Activated T-cell treated with anti-CD3 and anti-CD28 coated beads, Interleukin-2, amount 50 U/mL, for 48 hours (primary cell): Measurements from ENCODE around the gene ATAD3C.
"Not testable (repeated sequence)": the region's sequence is repeated elsewhere in the genome, so short reads cannot be mapped to it uniquely, and the experiment has no call there.

ENCODE experiments used
- DNase-seq, 2 experiments: peaks; one replicate each; pipeline ENCODE4 v3.0.0-alpha.2; 2020

The ATAD3C gene

DNA sequence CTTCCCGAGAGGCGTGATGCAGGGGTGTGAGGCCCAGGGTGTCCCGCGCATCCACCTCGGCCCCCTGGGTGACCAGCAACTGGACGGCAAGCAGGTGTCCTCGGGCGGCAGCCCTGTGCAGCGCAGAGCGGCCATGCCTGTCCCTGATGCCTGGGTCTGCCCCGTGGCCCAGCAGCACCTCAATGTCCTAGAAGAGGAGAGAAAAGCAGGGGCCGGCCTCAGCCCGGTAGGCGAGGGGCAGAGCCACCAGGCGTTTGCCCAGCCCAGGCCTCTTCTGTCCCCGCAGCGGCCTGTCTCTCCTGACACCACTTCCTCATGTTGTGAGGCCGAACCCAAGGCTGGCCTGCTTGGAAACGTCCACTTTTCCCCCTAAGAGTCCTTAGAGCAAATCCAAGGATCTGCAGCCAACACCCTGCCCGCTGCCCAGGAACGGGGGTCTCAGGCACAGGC is 30.1 kb upstream of the ATAD3C start:
- no peak for DNase-seq

DNA sequence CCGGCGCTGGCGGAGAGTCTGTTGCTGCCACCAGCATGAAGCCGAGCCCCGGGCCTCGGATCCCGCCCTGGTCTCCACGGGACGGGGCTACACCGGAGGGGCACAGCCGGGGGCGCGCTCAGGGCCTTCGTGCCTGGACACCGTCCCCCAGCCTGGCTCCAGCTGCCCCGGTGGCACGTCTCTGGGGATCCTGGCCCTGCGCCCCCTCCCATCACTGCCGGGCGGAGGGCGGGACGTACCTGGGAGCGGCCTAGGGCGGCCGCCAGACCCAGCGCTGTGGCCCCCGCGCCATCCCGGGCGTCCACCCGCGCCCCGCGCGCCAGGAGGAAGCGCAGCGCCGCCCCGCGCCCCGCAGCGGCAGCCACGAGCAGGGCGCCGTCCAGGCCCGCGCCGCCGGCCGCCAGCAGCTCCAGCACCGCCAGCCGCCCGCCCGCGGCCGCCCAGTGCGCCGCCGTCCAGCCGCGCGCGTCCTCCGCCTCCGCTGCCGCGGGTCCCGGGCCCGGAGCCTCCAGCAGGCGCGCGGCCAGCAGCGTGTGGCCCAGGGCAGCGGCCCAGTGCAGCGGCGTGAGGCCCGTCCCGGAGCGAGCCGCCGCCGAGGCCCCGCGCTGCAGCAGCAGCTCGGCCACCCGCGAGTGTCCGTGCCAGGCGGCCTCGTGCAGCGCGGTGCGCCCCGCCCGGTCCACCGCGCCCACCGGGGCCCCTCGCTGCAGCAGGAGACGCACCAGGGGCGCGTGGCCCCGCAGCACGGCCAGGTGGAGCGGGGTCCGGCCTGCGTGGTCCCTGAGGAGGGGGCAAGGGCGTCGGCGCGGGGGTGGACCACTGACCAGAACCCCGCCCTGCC is 29.5 kb upstream of the ATAD3C start:
- DNase-seq: no peak

- no peak for DNase-seq
These were observed 28.8 kb upstream of the ATAD3C start for GRCh38 chr1:1420654-1421141.

DNA sequence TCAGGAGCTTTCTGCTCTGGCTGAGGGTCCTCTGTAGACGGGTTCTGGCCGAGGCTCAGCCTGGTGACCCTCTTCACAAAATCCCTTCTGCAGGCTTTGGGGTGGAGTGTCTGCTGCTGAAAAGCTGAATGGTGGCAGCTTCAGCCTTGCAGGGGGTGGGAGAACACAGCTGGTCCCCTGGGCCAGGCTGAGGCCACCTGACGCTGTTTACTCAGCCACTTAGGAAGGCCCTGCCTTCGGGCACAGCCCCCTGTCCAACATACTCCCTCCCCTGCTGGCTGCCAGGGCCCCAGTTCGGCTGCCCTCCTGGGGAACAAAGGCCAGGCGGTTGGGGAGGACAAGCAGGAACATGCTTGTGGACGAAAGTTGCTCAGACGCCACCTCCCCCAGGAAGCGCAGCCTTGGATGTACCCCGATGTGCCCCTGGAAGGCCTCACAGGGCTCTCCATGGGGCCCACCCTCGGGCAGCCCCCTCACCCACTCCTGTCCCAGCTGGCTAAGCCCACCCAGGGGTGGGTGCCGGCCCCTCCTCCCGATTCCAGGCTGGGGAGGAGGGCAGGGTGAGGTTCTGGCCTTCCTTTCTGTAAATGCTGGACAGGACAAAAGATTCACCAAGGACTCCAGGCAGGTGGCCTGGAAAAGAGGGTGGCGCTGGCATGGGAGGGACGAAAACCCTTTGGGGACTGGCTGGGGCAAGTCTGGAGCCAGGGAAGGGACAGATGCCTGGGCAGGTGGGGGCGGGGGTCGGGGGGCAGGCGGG is 28.2 kb upstream of the ATAD3C start, which contains the start of gene ANKRD65:
Gene ANKRD65, minus strand, starts transcription at position 130 of the 760 bp plus-strand sequence. CDS start 271 bp downstream, outside the sequence.
- no peak for DNase-seq

DNA sequence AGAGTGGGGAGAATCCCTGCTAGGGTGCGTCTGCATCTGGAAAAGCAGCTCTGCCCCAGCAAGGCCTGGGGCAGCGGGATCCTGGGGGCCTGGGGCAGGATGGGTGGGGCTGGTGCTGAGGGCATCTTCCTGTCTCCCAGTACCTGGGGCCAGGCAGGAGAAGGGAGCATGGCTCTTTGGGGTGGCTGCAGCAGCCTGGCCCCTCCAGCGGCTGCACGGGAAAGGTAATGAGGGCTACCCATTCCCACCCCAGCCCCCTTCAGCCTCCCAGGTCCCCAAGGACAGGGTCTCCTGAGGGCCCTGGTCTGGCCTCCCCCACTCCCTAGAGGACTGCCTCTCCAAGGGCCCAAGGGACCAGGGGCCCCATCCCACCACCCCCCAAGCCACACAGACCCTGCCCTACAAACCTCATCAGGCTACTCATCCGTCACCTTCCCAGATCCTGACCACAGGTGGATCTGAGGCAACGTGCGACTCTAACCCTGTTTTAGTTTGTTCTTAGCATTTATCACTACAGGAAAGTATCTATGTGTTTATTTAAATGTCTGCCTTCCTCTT is 27.5 kb upstream of the ATAD3C start:
- DNase-seq: no peak

DNA sequence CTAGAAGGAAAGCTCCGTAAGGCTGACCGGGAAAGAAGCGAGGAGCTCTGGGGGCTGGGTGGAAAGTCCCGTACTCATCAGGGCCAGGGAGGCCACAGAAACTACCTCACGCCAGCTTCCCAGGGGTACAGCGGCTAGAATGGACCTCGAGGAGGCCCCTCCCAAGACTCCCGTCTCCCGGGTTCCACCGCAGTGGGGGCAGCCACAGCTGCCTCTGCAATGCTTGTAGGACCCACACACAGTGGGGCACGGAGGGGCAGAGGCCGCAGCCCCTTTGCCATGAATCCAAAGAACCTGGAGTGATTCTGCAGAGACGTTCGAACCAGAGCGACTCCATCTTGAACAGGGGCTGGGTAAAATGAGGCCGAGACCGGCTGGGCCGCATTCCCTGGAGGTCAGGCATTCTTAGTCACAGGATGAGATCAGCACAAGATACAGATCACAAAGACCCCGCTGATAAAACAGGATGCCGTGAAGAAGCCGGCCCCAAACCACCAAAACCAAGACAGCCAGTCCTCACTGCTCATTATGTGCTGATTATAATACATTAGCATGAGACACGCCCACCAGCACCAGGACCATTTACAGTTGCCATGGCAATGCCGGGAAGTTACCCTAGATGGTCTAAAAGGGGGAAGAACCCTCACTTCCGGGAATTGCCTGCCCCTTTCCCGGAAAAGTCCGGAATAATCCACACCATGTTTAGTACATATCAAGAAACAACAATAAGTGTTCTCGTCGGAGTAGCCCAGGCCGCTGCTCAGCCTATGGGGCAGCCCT is 26.8 kb upstream of the ATAD3C start:
- peak in 1 of 2 experiments; percentile 27 for DNase-seq

GRCh38 chr1:1423245-1423597 is 26.3 kb upstream of the ATAD3C start:
- no peak for DNase-seq

DNA sequence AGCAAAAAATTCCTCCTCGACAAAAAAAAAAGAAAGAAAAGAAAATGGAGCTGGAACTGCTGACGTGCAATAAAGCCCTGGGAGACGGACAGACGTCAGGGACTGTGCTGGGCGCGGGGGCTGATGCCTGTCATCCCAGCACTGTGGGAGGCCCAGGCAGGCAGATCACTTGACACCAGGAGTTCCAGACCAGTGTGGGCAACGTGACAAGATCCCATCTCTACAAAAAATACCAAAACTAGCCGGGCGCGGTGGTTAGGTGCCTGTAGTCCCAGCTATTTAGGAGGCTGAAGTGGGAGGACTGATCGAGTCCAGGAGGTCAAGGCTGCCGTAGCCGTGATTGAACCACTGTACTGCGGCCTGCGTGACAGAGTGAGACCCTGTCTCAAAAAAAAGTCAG is 24.8 kb upstream of the ATAD3C start:
- DNase-seq: no peak

- DNase-seq: no peak
These were observed 24.1 kb upstream of the ATAD3C start for GRCh38 chr1:1425426-1425752.

GRCh38 chr1:1425753-1426495 is 23.6 kb upstream of the ATAD3C start:
- DNase-seq: peak in 1 of 2 experiments; percentile 17

DNA sequence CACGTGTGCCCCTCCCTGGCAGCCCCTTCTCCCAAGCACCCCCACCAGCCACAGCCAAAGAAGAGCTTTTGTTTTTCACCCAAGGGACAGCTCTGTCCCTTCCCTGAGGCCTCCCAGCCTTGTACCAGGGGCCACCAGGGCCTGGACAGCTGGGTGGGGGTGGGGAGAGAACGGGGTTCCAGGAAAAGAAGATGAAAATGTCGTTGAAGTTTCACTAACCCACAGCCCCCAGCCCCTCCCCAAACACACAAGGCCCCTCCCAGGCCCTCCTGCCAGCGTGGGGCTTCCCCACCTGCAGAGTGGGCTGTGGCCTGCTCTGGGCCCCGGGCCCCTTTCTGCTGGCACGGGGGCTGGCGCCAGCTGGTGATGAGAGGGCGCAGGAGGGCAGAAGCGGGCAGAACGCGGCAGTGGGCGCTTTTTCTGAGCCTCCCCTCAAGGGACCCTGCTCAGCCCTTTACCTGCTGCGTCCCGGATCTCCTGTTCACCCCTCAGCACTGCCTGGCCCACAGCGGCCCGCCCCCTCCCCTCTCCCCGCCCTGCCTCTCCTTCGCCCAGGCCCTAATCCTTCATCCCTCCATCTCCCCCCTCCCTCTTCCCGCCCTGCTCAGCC is 22.9 kb upstream of the ATAD3C start:
- DNase-seq: peak in 1 of 2 experiments; percentile 17

DNA sequence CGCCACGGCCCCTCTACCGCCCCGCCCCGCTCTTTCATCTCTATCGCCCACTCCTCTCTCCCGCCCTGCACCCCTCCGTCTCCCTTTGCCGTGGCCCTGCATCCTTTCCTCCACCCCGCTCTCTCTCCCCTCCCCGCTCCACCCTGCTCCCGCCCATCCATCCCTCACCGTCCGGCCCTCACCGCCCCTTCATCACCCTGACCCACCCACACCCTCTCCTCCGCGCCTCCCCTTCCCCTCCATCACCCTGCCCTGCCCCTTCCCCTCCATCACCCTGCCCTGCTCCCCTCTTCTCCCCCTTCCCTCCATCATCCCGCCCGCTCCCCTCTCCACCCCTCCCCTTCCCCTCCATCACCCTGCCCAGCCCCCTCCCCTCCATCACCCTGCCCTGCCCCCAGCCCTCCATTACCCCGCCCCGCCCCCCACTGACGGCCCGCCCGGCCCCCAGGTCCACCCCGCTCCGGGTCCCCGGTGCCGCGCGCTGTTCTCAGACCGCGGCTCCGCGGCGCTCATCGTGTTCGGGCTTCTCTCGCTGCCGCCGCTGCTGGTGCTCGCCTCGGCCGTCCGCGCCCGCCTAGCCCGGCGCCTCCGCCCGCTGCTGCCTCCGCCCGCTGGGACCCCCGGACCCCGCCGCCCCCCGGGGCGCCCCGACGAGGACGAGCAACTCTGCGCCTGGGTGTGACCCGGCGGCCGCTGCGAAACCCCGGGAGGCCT is 22.2 kb upstream of the ATAD3C start:
- DNase-seq: no peak

GRCh38 chr1:1427820-1428148 is 21.7 kb upstream of the ATAD3C start:
- no peak for DNase-seq

DNA sequence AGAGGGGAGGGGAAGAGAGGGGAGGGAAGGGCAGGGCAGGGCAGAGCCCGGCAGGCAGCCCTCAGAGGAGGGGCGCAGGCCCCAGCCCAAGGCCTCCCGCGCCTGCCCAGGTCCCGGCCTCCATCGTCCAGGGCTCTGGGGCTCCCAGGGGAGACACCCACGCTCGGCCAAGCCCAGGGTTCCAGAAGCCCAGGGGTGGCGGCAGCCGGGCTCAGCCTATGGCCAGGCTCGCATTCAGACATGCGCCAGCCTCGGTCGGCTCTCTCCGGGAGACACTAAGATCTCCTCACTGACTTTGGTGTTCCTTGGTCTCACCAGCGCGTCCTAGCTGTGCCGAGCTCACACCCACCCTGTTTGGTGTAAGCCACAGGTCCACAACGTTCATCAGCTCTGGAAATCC is 21.3 kb upstream of the ATAD3C start:
- DNase-seq: no peak

- DNase-seq: not testable (repeated sequence)
These were observed 20.5 kb upstream of the ATAD3C start for GRCh38 chr1:1428967-1429366.

GRCh38 chr1:1429671-1430073 is 19.8 kb upstream of the ATAD3C start:
- no peak for DNase-seq

- no peak for DNase-seq
These were observed 19.1 kb upstream of the ATAD3C start for GRCh38 chr1:1430114-1430982.

DNA sequence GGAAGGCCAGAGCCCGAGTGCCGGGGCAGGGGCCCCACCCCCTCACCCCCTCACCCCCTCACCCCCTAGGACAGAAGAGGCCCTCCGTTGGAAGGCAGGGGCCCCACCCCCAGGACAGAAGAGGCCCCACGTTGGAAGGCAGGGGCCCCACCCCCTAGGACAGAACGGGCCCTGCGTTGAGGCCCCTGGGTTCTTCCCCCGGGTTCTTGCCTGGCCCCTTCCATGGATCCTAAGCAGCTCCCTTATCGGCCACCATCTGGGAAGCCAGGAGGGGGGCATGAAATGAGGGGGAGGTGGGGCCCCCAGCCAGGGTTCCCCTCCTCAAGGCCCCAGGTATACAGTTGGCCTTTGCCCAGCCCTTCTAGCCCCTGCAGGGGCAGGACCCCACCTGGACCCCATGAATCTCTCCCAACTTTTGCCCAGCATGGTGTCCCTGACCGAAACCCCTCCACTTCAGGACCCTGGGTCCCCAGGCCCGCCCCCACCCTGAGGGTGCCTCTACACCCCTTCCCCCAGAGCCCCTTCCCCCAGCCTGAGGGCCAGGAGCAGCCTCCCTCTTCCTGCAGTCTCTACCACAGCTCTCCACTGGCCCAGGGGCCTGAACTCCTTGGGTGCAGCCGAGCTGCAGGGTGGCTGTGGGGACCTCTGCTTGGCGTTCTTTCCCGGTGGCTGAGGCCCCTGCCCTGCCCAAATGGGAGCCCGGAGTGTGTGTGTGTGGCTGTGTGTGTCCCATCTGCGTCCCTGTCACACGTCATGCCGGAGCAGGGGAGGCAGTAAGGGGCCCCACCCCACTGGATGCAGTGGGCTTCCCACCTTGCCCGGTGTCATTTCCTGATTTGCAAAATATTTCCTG is 18.3 kb upstream of the ATAD3C start:
- no peak for DNase-seq

DNA sequence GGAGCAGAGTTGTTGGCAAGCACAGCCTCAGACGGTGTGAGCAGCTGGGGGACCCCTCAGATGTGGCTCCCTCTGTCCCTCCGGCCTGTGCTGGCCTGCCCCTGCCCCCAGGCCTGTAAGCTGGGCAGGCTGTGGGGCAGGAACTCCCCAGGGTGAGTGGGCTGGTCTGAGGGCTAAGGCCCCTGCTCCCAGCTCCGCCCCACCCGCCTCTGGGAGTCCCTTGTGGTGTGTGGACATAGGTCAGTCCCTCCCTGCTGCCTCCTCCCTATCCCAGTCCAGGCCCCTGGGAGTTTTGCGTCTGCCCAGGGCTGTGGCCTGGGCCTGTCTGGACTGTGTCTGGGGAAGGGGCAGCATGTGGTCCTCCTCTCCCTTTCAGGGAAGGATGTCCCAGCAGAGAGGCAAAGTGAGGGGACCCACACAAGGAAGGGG is 17.6 kb upstream of the ATAD3C start:
- DNase-seq: peak in 1 of 2 experiments; percentile 20
